ENCODE data around the gene ZDHHC3.

- TF ChIP-seq POLR2AphosphoS5 (IDR thresholded peaks at IDR 0.05; ENCODE audit: low read depth) (no peak), CTCF (IDR thresholded peaks at IDR 0.05; ENCODE audit: insufficient read depth, low read length) (no peak), REST (IDR thresholded peaks at IDR 0.05; ENCODE audit: insufficient replicate concordance, low read depth) (no peak), GABPA (IDR thresholded peaks at IDR 0.05; ENCODE audit: low read depth) (no peak), SPI1 (IDR thresholded peaks at IDR 0.05; ENCODE audit: borderline replicate concordance, low read depth) (no peak)
These were observed 79.5 kb downstream of the ZDHHC3 start for GRCh38 chr3:44896440-44896839.
